HG02798 (cell line): ENCODE measurements around the gene SNED1.

Experiments used
- ATAC-seq: cut with Tn5 transposase; IDR thresholded peaks from one replicate; pipeline ENCODE4 v1.9.1; 2021; ENCODE audit warnings: mild to moderate bottlenecking; ENCODE audit not compliant: unreplicated experiment, poor library complexity

The SNED1 gene

DNA sequence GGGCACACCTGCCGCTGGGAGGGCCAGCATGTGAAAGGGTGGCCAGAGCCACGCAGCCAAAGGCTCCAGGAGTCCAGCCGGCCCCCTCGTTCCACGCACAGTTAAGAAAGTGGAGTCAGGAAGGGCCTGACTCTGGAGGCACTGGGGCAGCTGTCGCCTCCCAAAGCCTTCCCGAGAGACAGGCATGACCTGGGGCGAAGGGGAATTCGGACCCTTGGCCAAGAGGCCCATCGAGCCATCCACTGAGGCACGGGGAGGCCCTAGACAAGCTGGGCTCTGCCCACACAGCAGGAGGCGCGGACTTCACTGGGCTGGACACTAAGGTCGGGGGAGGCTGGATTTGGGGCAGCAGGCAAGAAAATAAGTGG, 38.5 kb upstream of the SNED1 start:
- ATAC-seq: no peak

DNA sequence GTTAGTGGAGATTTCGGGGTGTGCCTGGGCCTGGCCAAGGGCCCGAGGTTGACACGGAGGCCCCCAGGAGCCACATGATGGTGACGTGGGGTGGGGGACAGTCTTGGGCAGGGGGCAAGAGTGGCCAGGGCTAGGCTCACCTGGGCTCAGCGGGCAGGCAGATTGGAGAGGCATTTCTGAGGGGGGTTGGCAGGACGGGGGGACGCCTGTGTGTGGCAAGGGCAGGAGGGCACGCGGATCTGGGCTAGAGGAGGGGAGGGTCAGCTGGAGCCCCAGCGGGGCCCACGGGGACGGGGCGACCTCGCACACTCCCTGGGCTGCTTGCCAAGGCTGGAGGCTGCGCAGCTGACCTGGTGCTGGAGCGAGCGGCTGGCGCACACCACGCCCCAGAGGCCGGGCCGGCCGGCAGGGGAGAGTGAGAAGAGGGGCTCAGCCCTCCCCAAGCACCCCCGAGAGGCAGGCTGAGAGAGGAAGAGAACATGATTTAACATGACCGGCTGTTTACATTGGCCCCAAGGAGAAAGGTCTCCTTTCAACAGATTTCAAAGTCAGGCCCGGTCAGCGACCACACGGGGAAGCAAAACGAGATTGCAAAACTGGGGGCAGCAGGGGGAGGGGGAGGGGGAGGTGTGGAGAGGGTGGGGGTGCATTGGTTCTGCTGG, 38.0 kb upstream of the SNED1 start:
- no peak for ATAC-seq

DNA sequence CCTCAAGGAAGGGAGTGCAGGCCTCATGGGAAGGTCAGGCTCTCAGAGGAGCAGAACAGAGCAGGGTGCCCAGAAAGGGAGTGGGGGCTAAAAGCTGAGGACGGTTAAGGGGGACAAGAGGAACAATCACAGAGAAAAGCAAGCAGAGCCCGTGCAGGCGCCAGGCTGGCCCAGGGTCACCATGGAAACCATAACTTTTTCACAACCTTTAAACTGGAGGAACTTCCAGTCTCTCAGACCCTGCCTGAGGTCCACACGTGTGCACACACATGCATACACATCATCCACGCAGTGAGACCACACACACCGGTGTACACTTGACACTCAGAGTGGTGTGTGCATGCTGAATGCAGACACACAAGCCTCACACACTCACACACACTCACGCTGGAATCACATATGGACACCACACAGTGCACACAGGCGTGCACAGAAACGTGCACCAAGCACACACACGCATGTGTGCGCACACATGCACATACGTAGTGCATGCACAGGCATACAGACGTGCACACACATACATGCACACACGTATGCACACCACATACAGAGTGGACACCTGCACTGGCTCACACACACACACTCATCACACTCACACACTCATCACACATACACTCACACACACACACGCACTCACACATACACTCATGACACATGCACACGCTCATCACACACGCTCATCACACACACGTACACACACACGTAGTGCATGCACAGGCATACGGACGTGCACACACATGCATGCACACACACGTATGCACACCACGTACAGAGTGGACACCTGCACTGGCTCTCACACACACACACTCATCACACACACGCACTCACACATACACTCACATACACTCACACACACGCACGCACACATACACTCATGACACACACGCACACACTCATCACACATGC, 37.2 kb upstream of the SNED1 start:
- no peak for ATAC-seq

DNA sequence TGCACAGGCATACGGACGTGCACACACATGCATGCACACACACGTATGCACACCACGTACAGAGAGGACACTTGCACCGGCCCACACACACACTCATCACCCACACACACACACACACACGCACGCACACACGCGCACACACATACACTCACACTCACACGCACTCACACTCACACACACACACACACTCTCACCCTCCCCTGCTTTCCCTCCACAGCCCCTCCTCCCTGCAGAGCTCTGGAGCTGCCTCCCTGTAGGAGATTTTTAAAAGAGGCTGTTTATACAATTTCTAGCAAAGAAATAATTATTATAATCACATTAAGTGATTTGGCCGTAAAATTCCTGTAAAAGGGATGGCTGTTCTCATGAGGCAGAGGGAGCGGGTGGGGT, 36.5 kb upstream of the SNED1 start:
- ATAC-seq: no peak

DNA sequence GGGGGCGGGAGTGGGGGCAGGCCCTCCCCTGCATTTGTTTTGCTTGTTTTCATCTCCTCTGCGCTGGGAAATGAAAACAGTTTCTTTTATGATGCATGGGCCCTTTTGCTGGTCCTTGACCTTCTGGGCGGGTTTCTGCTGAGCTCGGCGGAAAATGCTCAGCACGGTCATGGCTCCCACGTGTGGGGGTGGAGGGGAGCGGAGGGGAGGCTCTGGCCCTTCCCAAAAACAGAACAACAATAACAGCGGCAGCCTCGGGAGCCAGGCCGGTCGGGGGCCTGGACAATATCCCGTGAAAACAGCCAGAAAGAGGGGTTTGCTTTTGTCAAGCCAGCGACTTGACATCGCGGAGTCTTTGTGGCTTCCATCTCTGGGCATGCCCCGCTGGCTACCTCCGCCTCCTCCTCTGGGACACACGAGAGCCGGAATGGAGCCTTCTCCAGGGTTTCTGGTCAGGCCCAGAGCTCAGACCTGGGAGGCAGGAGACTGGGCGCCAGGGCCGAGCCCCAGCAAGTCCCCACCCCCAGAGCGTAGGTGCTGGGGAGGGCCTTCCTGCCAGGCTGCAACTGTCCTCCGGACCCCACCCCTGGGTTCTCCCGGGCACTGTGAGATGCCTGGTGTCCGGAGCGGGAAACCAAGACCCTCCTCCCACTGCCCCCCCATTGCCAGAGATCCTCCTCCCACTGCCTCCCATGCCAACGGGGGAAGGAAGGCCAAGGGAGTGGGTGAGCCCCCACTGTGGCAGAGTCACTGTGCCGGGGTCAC, 35.9 kb upstream of the SNED1 start:
- ATAC-seq: no peak

DNA sequence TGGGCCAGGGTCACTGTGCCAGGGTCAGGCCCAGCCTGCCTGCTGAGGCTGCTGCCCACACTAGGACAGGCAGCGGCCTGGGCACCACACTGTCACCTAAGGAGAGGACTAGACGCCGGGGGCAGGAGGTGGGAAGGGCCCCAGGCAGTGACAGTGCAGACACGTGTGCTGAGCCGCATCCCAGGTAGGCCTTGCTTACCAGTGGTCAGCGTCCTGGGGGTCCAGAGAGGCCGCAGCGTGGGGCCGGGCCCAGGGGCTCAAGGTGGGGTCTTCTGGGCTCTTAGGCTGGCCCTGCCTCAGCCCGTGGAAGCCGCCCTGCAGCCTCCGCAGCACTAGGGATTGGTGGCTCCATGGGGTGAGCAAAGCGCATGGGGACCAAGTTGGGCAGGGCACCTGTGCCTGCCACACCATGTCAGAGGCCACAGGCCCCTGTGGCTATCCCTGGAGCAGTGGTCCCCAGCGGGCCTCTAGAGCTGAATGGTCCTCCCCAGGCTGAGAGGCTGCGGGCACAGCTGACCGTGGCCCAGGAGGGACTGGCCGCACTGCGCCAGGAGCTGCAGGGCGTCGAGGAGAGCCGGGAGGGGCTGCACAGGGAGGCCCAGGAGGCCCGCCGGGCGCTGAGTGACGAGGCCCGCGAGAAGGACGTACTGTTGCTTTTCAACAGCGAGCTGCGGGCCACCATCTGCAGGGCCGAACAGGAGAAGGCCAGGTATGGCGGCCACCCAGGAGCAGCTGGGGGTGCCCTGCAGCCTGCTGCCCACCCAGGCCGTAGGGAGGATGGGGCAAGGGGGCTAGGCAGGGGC, 35.2 kb upstream of the SNED1 start:
- ATAC-seq: no peak

DNA sequence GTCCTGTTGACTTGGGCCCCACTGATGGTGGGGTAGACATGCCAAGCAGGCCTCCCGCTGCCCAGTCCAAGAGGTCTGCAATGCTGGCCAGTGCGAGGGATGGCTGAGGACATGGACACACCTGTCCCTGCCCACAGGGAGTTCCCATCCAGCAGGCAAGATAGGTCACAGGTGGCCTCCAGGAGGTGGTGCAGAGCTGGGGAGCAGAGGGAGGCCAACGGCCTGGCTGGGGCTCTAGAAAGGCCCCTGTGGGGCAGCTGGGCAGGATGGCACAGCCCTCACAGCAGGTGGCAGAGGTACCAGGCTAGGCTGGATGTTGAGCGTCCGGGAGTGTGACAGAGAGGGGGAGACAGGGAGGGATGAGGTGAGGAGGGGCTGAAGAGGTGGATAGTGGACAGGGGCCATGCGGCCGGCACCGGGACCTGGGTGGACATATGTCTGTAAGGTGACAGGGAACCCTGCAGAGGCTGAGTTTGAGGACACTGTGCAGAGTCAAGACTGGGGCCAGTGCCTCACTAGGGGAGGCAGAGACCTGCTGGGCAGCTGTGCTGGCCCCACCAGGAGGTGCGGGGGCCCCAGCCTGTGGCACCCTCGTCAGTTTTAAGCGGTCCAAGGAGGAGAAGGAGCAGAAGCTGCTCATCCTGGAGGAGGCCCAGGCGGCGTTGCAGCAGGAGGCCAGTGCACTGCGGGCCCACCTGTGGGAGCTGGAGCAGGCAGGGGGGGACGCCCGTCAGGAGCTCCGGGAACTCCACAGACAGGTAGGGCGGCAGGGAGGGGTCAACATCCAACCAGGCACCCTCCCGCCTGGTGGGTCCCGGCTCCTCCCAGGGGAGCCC, 34.3 kb upstream of the SNED1 start:
- ATAC-seq: no peak

DNA sequence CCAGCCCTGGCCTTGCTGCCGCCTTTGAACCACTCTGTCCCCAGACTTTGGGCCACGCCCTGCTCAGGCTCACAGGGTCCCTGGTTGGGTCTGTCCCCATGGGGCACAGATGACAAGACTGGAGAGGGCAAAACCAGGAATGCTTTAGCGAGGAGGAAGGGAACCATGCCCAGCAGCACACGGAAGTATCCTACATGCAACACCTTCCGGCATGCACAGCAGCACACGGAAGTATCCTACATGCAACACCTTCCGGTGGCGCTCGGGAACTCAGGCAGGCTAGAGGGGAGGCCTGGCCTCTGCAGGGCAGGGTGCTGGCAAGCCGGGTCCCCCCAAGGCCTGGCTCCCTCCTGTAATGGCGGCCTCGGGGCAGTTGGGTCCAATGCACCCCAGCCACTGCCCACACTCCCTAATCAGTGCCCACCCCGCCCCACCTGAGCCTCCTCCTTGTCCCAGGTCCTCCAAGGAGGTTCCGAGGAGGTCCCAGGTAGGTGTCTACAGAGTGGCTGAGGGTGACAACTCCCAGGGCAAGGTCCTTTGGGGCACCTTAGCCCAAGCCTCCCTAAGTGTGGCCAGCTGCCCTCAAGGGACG, 33.6 kb upstream of the SNED1 start:
- ATAC-seq: no peak

DNA sequence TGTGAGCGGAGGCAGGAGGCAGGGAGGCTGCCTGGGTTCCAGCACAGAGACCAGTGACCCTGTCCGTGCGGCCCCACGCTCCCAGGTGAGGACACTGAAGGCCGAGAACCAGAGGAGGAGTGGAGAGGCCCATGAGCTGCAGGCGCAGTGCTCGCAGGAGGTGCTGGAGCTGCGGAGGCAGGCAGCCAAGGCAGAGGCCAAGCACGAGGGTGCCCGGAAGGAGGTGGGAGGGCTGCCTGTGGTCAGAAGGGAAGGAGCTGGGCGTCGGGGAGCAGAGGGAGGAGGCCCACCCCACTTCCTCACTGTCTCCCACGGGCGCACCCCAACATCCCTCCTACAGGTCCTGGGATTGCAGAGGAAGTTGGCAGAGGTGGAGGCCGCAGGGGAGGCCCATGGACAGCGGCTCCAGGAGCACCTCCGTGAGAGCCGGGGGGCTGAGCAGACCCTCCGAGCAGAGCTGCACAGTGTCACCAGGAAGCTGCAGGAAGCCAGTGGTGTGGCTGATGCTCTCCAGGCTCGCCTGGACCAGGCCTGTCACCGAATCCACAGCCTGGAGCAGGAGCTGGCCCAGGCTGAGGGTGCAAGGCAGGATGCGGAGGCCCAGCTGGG, 33.0 kb upstream of the SNED1 start:
- no peak for ATAC-seq

DNA sequence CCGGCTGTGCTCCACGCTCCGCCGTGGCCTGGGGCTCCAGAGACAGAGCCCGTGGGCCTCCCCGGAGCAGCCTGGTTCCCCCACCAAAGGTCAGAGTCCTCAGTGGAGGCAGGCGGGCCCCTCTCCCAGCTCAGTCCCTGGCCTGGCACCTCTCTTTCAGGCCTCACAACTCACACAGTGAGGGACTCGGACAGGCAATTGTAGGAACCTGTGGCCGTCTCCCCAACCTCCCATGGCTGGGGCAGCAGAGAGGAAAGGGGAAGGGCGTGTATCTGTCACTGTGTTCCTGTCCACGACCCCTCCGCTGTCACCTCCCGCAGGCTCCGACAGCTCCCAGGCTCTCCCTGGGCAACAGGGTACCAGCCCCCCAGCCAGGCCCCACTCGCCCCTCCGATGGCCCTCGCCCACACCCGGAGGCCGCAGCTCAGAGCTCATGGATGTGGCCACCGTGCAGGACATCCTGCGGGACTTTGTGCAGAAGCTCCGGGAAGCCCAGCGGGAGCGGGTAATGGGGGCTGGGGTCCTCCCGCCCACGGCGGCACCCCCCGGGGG, 32.4 kb upstream of the SNED1 start:
- no peak for ATAC-seq

DNA sequence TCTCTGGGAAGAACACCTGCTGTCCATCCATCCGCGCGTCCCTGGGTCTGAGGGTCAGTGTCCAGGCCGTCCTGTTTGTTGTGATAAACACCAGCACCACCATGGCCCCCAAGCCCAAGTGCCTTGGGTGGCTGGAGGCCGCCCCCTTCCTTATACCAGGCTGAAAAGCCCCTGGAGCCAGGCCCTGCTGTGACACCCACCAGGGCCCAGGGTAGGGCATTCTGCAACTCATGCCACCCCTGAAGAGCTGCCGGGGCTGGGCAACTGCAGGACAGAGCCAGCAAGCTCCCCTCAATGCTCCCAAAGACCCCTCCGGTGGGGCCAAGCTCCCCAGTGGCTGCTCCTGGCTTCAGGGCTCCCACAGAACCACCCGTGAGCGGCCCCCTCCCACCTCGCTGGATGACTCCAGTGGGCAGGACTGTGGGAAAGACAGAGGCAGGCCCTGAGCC, 31.9 kb upstream of the SNED1 start:
- no peak for ATAC-seq

DNA sequence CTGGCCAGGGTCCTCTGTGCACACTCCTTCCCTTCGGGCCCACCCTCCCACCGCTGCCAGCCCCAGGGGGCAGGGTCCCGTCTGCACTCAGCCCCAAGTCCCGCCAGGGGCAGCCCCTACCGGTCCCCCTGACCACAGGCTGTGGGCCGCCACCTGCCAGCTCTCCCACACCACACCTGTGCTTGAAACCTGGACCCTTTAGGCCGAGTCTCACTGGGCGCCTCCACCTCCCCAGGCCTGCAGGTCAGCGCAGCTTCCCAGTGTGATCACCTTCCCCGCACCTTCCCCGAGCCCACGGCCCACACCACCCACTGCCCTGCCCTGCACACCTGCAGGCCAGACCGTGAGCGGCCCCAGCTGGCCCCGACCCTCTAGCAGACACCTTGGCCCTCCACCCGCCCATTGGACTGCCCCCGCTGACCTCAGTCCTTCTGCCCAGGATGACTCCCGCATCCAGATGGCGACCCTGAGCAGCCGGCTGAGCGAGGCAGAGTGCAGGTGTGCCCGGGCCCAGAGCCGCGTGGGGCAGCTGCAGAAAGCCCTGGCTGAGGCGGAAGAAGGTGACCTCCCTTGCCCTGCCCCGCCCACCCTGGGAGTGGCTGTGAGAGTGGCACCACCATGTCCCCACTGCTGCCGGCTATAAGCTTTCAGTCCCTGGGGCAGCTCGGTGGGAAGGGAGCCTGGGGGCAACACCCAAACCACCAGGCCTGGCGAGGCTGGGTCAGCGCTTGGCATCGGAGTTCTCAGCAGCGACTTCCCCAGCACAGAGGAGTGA, 31.3 kb upstream of the SNED1 start:
- no peak for ATAC-seq

DNA sequence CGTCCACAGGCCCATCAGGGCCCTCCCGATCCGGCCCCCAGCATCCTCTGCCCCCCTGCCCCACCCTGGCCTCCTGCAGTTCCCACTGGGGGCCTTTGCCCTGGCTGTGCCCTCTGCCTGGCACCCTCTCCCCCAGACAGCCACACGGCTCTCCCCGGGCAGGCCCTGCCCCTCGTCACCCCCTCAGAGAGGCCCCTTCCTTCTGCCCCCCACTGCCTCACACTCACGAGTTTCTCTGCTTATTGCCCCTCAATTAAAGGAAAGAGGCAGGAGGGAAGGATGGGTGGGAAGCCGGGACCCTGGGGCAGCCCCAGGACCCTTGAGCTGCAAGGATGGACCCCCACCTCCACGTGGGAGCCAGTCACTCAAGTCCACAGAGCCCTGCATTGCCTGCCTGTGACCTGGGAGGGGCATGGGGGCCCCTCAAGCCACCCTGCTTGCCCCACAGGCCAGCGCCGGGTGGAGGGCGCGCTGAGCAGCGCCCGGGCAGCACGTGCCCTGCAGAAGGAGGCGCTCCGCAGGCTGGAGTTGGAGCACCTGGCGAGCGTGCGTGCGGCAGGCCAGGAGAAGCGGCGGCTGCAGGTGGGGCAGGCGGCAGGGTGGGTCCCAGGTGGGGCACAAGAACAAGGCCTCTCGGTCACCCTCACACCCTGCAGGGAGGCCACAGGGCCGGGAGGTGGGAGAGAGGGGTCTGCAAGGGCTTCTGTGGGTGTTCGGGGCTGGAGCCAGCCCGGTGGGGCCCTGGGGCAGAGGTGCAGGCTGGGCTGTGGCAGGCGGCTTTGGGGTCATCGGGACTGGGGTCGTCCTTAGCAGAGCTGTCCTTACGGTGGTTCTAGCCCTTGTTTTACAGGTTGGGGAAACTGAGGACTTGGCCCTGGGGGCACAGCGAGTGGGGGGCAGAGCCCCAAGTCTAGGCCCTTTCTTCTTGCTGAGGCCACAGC, 30.5 kb upstream of the SNED1 start:
- no peak for ATAC-seq

DNA sequence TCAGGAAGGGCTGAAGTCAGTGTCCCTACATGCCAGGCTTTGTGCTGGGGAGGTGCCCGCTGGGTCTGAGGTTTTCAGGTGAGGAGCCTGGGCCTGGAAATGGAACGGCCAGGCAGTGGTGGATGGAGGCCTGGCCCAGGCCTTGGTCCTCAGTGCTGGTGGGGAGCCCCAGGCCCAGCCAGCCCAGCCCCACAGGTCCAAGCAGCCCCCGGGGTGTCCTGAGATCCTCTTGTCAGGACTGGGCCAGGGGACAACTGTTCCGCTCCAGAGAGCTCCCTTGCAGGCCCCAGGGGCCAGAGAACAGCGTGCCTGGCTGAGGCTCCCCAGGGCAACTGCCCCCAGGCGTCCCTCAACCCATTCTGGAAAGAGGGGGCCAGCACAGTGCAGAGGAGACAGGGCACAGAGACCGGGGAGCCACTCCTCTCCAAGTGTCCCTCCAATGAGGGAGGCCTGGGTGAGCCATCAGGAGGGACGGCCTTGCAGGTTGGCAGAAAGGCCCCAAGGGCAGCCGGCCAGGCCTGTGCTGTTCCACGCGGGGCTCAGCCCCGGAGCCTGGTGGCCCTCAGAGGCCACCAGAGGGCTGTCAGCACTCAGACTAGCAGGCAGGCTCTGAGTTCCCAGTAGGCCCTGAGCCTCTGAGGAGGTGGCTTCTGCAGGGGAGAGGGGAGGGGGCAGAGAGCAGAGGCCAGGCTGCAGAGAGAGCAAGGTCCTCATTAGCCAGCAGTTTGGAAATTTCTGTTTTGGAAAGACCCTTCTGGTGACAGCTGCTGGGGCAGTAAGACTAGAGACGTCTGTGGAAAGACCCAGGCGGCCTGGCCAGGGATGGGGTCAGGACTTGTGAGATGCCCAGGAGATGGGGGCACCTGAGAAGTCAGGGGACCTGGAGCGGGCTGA, 29.4 kb upstream of the SNED1 start:
- no peak for ATAC-seq

DNA sequence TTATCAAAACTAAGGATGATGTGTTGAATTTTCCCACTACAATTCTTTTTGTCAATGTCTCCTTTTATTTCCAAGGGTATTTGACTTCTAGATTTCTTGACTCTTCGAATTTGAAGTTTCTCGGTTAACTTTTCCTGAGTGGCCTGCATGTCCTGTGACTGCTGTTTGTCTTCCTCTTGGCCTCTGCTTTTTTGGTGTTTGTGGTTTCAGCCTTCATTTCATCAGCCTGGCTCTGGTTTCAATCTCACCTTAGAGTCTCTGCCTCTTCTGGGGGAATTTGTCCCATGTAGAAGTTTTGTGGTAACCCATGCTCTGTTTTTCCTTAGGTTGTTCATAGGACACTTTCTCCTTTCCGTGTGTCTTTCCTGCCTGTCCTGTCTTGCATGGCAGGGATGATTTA, 28.3 kb upstream of the SNED1 start:
- ATAC-seq: no peak

DNA sequence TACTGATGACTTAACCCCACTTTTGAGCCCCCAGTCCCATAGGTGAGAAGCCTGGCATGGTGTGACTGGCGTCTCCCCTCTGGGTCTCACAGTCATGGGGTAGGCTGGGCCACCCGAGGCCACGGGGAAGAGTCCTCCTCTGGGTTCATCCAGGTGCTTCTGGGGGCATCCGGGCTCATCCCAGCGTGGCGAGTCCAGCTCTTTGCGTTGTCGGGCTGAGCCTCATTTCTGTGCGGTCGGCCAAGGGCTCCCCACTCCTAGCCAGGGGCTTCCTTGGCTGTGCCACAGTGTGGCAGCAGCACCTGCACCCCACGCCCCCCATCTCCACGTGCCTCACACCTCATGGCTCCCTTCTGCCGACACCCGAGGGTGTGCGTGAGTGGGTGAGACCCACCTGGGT, 27.6 kb upstream of the SNED1 start:
- no peak for ATAC-seq
